RWPE2 (cell line): ENCODE results near the gene FRMD5.
A peak's percentile ranks its signal among the peaks of the same experiment; 100 is the strongest.

Source experiments
- ATAC-seq: fragments of 200-7000 bp; cut with Tn5 transposase; 3 replicates; pipeline ENCODE4 v1.9.1; 2021; ENCODE audit warnings: low read depth
- DNase-seq: peaks from one replicate; pipeline ENCODE4 v3.0.0-alpha.2; 2020; ENCODE audit warnings: low spot score
- H3K27ac ChIP-seq: fragments of 450-650 bp; 2 replicates; pipeline ENCODE4 v1.5.1; 2017; ENCODE audit warnings: mild to moderate bottlenecking; ENCODE audit not compliant: poor library complexity, severe bottlenecking
- H3K27me3 ChIP-seq: fragments of 250-450 bp; sonication (Bioruptor Pico); 2 replicates; pipeline ENCODE4 v1.5.1; 2021; ENCODE audit warnings: mild to moderate bottlenecking, moderate library complexity; ENCODE audit not compliant: insufficient read depth, poor library complexity, severe bottlenecking
- H3K36me3 ChIP-seq: fragments of 250-450 bp; sonication (Bioruptor Pico); 2 replicates; pipeline ENCODE4 v1.5.1; 2020; ENCODE audit warnings: low read depth, mild to moderate bottlenecking, moderate library complexity
- H3K4me1 ChIP-seq: fragments of 250-450 bp; sonication (Bioruptor Pico); 2 replicates; pipeline ENCODE4 v1.5.1; 2021; ENCODE audit warnings: mild to moderate bottlenecking, moderate library complexity; ENCODE audit not compliant: insufficient read depth, poor library complexity, severe bottlenecking
- H3K4me3 ChIP-seq: fragments of 250-450 bp; sonication (Bioruptor Pico); 2 replicates; pipeline ENCODE4 v1.5.1; 2021; ENCODE audit warnings: mild to moderate bottlenecking, moderate library complexity; ENCODE audit not compliant: severe bottlenecking
- H3K9me3 ChIP-seq: fragments of 250-450 bp; sonication (Bioruptor Pico); 2 replicates; pipeline ENCODE4 v1.5.1; 2021; ENCODE audit warnings: mild to moderate bottlenecking, moderate library complexity; ENCODE audit not compliant: severe bottlenecking
- TF ChIP-seq, protein P1 (sequence below): fragments of 450-650 bp; IDR thresholded peaks from one replicate; pipeline ENCODE4 v1.5.1; 2017; ENCODE audit warnings: mild to moderate bottlenecking, moderate library complexity; ENCODE audit not compliant: poor library complexity, severe bottlenecking

The FRMD5 gene

DNA sequence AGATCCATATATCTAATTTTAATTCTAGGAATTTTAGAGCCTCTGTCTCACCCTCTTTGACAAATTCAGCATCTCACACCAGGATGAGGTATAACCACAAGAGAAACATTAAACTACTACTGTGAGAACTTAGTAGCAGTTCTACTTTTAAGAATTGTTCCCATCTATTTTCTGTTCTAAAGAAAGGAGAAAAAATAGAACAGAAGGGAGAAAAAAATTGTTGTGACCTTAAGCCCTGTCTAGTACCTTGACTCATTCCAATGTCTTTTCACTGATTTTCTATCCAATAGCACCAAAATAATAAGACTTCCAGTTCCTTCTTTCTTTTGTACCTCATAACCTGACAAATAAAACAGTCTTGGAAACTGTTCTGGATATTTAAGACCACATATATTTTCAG, 37.0 kb downstream of the FRMD5 start:
- Histone ChIP-seq H3K36me3 (no peaks in the 10 kb centered on the region), H3K27me3 (no peaks in the 10 kb centered on the region), H3K9me3 (no peaks in the 10 kb centered on the region), H3K4me3 (no peak overlapping the region), H3K4me1 (peaks cover 42% of the 10 kb centered on the region), H3K27ac (peak overlapping the region; percentile 96)
- ATAC-seq (peak; percentile 7; the same call in 2 of the 3 replicates), DNase-seq (no peak)
- TF ChIP-seq, protein P1, sequence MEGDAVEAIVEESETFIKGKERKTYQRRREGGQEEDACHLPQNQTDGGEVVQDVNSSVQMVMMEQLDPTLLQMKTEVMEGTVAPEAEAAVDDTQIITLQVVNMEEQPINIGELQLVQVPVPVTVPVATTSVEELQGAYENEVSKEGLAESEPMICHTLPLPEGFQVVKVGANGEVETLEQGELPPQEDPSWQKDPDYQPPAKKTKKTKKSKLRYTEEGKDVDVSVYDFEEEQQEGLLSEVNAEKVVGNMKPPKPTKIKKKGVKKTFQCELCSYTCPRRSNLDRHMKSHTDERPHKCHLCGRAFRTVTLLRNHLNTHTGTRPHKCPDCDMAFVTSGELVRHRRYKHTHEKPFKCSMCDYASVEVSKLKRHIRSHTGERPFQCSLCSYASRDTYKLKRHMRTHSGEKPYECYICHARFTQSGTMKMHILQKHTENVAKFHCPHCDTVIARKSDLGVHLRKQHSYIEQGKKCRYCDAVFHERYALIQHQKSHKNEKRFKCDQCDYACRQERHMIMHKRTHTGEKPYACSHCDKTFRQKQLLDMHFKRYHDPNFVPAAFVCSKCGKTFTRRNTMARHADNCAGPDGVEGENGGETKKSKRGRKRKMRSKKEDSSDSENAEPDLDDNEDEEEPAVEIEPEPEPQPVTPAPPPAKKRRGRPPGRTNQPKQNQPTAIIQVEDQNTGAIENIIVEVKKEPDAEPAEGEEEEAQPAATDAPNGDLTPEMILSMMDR: no peak

DNA sequence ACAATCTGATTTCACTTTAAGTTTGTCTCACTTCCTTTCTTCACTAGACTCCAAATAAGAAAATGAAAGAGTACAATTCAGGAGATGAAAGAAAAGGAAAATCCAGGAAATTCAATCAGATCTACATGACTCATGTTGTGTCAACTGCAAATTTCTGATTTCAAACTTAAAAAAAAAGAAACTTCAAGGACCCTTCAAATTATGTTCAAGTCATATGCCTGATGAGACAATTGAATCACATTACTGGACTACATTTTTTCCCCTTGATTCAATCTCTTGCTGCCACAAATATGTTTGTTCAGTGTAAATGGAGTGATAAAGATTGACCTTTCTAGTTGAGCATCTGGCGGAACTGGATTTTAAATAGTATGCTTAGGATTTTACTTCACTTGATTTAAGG, 37.4 kb downstream of the FRMD5 start:
- peak overlapping the region; percentile 96 for H3K27ac ChIP-seq
- no peak overlapping the region for H3K4me3 ChIP-seq
- H3K9me3 ChIP-seq: no peaks in the 10 kb centered on the region
- no peaks in the 10 kb centered on the region for H3K36me3 ChIP-seq
- no peak for DNase-seq
- TF ChIP-seq, protein P1: no peak
- H3K4me1 ChIP-seq: peaks cover 42% of the 10 kb centered on the region
- H3K27me3 ChIP-seq: no peaks in the 10 kb centered on the region
- ATAC-seq: peak; percentile 95

GRCh38 chr15:44153352-44153751, 41.7 kb downstream of the FRMD5 start:
- no peaks in the 10 kb centered on the region for H3K9me3 ChIP-seq
- no peak overlapping the region for H3K27ac ChIP-seq
- DNase-seq (no peak), ATAC-seq (no peak)
- no peaks in the 10 kb centered on the region for H3K36me3 ChIP-seq
- H3K4me1 ChIP-seq: peaks cover 30% of the 10 kb centered on the region
- H3K27me3 ChIP-seq: no peaks in the 10 kb centered on the region
- TF ChIP-seq, protein P1: no peak
- no peak overlapping the region for H3K4me3 ChIP-seq

GRCh38 chr15:44149224-44149623, 45.8 kb downstream of the FRMD5 start:
- Histone ChIP-seq H3K9me3 (no peaks in the 10 kb centered on the region), H3K27ac (no peak overlapping the region), H3K4me3 (no peak overlapping the region), H3K36me3 (no peaks in the 10 kb centered on the region), H3K4me1 (no peaks in the 10 kb centered on the region), H3K27me3 (no peaks in the 10 kb centered on the region)
- no peak for ATAC-seq
- no peak for DNase-seq
- TF ChIP-seq, protein P1: no peak

DNA sequence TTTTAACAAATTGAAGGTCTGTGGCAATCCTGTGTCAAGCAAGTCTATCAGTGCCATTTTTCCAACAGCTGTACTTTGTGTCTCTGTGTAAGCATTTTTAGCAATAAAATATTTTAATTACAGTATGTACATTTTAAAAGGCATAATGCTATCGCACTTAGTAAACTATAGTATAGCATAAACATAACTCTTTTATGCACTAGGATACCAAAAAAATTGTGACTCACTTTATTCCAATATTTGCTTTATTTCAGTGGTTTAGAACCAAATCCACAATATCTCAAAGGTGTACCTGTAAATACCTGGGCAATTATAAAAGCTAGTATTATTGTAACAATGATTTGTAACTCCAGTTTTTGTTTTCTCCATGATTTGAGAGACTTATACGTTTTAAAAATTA, 46.5 kb downstream of the FRMD5 start:
- TF ChIP-seq, protein P1: no peak
- no peak for ATAC-seq
- H3K27ac ChIP-seq: no peak overlapping the region
- no peak overlapping the region for H3K4me3 ChIP-seq
- DNase-seq: no peak
- H3K36me3 ChIP-seq: no peaks in the 10 kb centered on the region
- no peaks in the 10 kb centered on the region for H3K9me3 ChIP-seq
- H3K4me1 ChIP-seq: no peaks in the 10 kb centered on the region
- no peaks in the 10 kb centered on the region for H3K27me3 ChIP-seq
